ENCODE data around the gene INMT.

- no peak for TF ChIP-seq CTCF (conservative IDR thresholded peaks at IDR 0.05; ENCODE audit: low read length)
- no peak for TF ChIP-seq EZH2phosphoT487 (IDR thresholded peaks at IDR 0.05; ENCODE audit: borderline replicate concordance)
Measured at GRCh38 chr7:30790356-30790755, 38.4 kb downstream of the INMT start.
